Keratinocyte (primary cell): ENCODE measurements around the gene MTOR.

Experiments used
- CTCF ChIP-seq, 3 experiments: IDR thresholded peaks in 1 of 3; conservative IDR thresholded peaks in 1 of 3; optimal IDR thresholded peaks in 1 of 3; 2 replicates in 2 of 3; 3 replicates in 1 of 3; pipeline versions ENCODE3 to v1.5.1; 2011; ENCODE audit warnings: low read length in 3 of 3, mild to moderate bottlenecking in 3 of 3, moderate library complexity in 2 of 3, control low read depth in 1 of 3, inconsistent platforms in 1 of 3; ENCODE audit not compliant: insufficient read depth in 2 of 3; ENCODE audit errors: extremely low read depth in 1 of 3
- EZH2 ChIP-seq: IDR thresholded peaks from one replicate; pipeline ENCODE4 v1.6.1; 2012; ENCODE audit warnings: inconsistent platforms, mild to moderate bottlenecking, low read length, moderate library complexity

- TF ChIP-seq CTCF (optimal IDR thresholded peaks at IDR 0.05 in 1 of 3, IDR thresholded peaks at IDR 0.05 in 1 of 3, conservative IDR thresholded peaks at IDR 0.05 in 1 of 3; ENCODE audit: extremely low read depth in 1 of 3, insufficient read depth in 2 of 3, low read length in 3 of 3) (no peak), EZH2 (no peak)
These were observed 18.5 kb upstream of the MTOR start for GRCh38 chr1:11280719-11281376.
